ENCODE results near the gene ZNF688. TPM values are rescaled to one million over a fixed set of nuclear protein-coding genes. Genes with fewer than 3 reads are reported as not detected.

ZNF688 gene
- total and polyA plus RNA-seq, 2 of the 13 experiments (the other 11 are each of a cell fraction or from before 2014, with no cell fraction given): 2.4 to 5.4 TPM

GRCh38 chr16:30535777-30536190 lies 35.7 kb downstream of the ZNF688 start (continued):
- TF ChIP-seq ZNF280B (CRISPR knock-in tag; IDR thresholded peaks at IDR 0.05; ENCODE audit: borderline replicate concordance): peak; percentile 82; the same call in 1 of the 2 replicates
- TF ChIP-seq THAP9 (CRISPR knock-in tag; IDR thresholded peaks at IDR 0.05; ENCODE audit: borderline replicate concordance): no peak; the same call in 1 of the 2 replicates
- TF ChIP-seq CSRNP1 (CRISPR knock-in tag; IDR thresholded peaks at IDR 0.05): no peak; the same call in 1 of the 2 replicates
- TF ChIP-seq SP2 (CRISPR knock-in tag; IDR thresholded peaks at IDR 0.05): no peak
- TF ChIP-seq THAP8 (CRISPR knock-in tag; IDR thresholded peaks at IDR 0.05; ENCODE audit: borderline replicate concordance): no peak
- TF ChIP-seq ZNF18 (CRISPR knock-in tag; IDR thresholded peaks at IDR 0.05; ENCODE audit: insufficient replicate concordance): peak; percentile 83
- TF ChIP-seq NCOR1 (IDR thresholded peaks at IDR 0.05; ENCODE audit: borderline replicate concordance, low read length): no peak
- TF ChIP-seq ZFP37 (CRISPR knock-in tag; IDR thresholded peaks at IDR 0.05; ENCODE audit: borderline replicate concordance): peak; percentile 93
- TF ChIP-seq ZNF468 (CRISPR knock-in tag; IDR thresholded peaks at IDR 0.05): no peak
- no peak for TF ChIP-seq HNRNPUL1 (IDR thresholded peaks at IDR 0.05; ENCODE audit: low read depth, low read length)
- TF ChIP-seq PHF8 (CRISPR knock-in tag; IDR thresholded peaks at IDR 0.05): no peak
- TF ChIP-seq ZNF367 (CRISPR knock-in tag; IDR thresholded peaks at IDR 0.05; ENCODE audit: borderline replicate concordance): no peak
- peak; percentile 5; the same call in 1 of the 2 replicates for TF ChIP-seq ZNF510 (CRISPR knock-in tag; IDR thresholded peaks at IDR 0.05; ENCODE audit: low read depth)
- TF ChIP-seq POLR2AphosphoS5 (IDR thresholded peaks at IDR 0.05; ENCODE audit: low read depth, low read length): peak; percentile 45; the same call in 1 of the 2 replicates
- peak; percentile 73; the same call in 1 of the 2 replicates for TF ChIP-seq ZKSCAN5 (CRISPR knock-in tag; IDR thresholded peaks at IDR 0.05)
- TF ChIP-seq ZMYM4 (CRISPR knock-in tag; IDR thresholded peaks at IDR 0.05): no peak; the same call in 1 of the 2 replicates
- TF ChIP-seq ARID3A (IDR thresholded peaks at IDR 0.05; ENCODE audit: low read depth, low read length): no peak

All from HepG2 (cell line).